OCI-LY7 (cell line): ENCODE data around the gene SPATA2. TPM values are rescaled to one million over a fixed set of nuclear protein-coding genes. Genes with fewer than 3 reads are reported as not detected.
A peak's percentile ranks its signal among the peaks of the same experiment; 100 is the strongest.

ENCODE experiments used
- BruUV-seq: library from RNA; stranded (reverse); fragments of 400-500 nt; replicated peaks from 2 replicates; lab custom pipeline; 2021; lab: Mats Ljungman, UMichigan
- CTCF ChIA-PET: fragments of 300-600 bp; sonication (Branson Sonifier 250); formaldehyde crosslinking; loops from one replicate; lab custom pipeline; 2022; ENCODE audit warnings: antibody characterized with exemption; ENCODE audit not compliant: unreplicated experiment; lab: Charles Lee
- POLR2A ChIA-PET: fragments of 300-600 bp; sonication (Branson Sonifier 250); formaldehyde crosslinking; loops from one replicate; lab custom pipeline; 2022; ENCODE audit warnings: antibody characterized with exemption; lab: Charles Lee
- DNase-seq: peaks from one replicate; pipeline ENCODE4 v3.0.0-alpha.2; 2015; ENCODE audit warnings: low spot score
- H2AFZ ChIP-seq: fragments of 200-600 bp; sonication (generic), shearing (Covaris generic); 2 replicates; pipeline ENCODE4 v1.6.1; 2014; ENCODE audit warnings: mild to moderate bottlenecking, antibody characterized with exemption, low read length, moderate library complexity
- H3K27ac ChIP-seq: fragments of 200-600 bp; sonication (generic); 2 replicates; pipeline ENCODE4 v1.5.1; 2014; ENCODE audit warnings: mixed run types, low read depth, mild to moderate bottlenecking, moderate library complexity, low read length, inconsistent platforms; ENCODE audit not compliant: poor library complexity, severe bottlenecking
- H3K36me3 ChIP-seq: fragments of 200-600 bp; sonication (generic); 2 replicates; pipeline ENCODE4 v1.6.1; 2014; ENCODE audit warnings: mild to moderate bottlenecking, antibody characterized with exemption, low read length, moderate library complexity, mixed read lengths; ENCODE audit not compliant: insufficient read depth
- H3K4me1 ChIP-seq: fragments of 200-600 bp; sonication (generic); 2 replicates; pipeline ENCODE4 v1.5.1; 2014; ENCODE audit warnings: mild to moderate bottlenecking, low read length; ENCODE audit not compliant: insufficient read depth, poor library complexity, severe bottlenecking
- H3K4me2 ChIP-seq: fragments of 200-600 bp; sonication (generic); 2 replicates; pipeline ENCODE4 v1.6.1; 2014; ENCODE audit warnings: mild to moderate bottlenecking, low read length
- H3K4me3 ChIP-seq: fragments of 200-600 bp; sonication (generic); 2 replicates; pipeline ENCODE4 v1.5.1; 2014; ENCODE audit warnings: mild to moderate bottlenecking, low read depth, low read length; ENCODE audit not compliant: poor library complexity, severe bottlenecking
- H3K79me2 ChIP-seq: fragments of 200-600 bp; sonication (generic); 2 replicates; pipeline ENCODE4 v1.6.1; 2016; ENCODE audit warnings: low read depth, mild to moderate bottlenecking, low read length, moderate library complexity, mixed read lengths; ENCODE audit not compliant: insufficient read depth
- H3K9me2 ChIP-seq: fragments of 200-600 bp; sonication (generic); 2 replicates; pipeline ENCODE4 v1.6.1; 2016; ENCODE audit warnings: mild to moderate bottlenecking, low read length, mixed read lengths; ENCODE audit not compliant: insufficient read depth
- H3K9me3 ChIP-seq: fragments of 200-600 bp; sonication (generic); 2 replicates; pipeline ENCODE4 v1.6.1; 2014; ENCODE audit warnings: mild to moderate bottlenecking, mixed run types, low read length, mixed read lengths
- H4K20me1 ChIP-seq: fragments of 200-600 bp; sonication (generic); 2 replicates; pipeline ENCODE4 v1.6.1; 2014; ENCODE audit warnings: mild to moderate bottlenecking, antibody characterized with exemption, low read length, moderate library complexity, mixed read lengths; ENCODE audit not compliant: insufficient read depth
- CTCF ChIP-seq: fragments of 200-600 bp; sonication (generic); conservative IDR thresholded peaks from 2 replicates; pipeline ENCODE4 v1.5.1; 2014; ENCODE audit warnings: mild to moderate bottlenecking, antibody characterized with exemption, low read length, moderate library complexity, mixed read lengths
- EZH2phosphoT487 ChIP-seq: fragments of 200-600 bp; sonication (generic); IDR thresholded peaks from 2 replicates; pipeline ENCODE4 v1.6.1; 2018; ENCODE audit warnings: low read depth, borderline replicate concordance, mild to moderate bottlenecking, mixed run types, antibody characterized with exemption, low read length, moderate library complexity, mixed read lengths
- intact Hi-C: fragments of 100-400 bp; cut with micrococcal nuclease; formaldehyde crosslinking; loops from one replicate; pipeline ENCODE4 v1.10.0; 2022; ENCODE audit not compliant: unreplicated experiment
- total RNA-seq, 2 experiments: library from RNA; depleted of rRNA in 1 of 2; stranded (reverse); fragments of >200 nt in 1 of 2; shearing (Covaris generic) in 1 of 2; gene quantifications; 2 replicates each; pipeline ENCODE4 v1.2.3, GENCODE V29; 2014 to 2022

Gene SPATA2
- total RNA-seq, 2 experiments from 2014 or later, result 3.9 to 8.1 TPM

- Histone ChIP-seq H2AFZ (no peak overlapping the region), H3K4me3 (peak overlapping the region; percentile 86), H3K4me1 (peaks cover 47% of the 10 kb centered on the region), H3K27ac (no peak overlapping the region), H4K20me1 (peaks cover 16% of the 10 kb centered on the region; the same call in 1 of the 2 replicates), H3K4me2 (peak overlapping the region; percentile 96), H3K9me3 (no peaks in the 10 kb centered on the region), H3K36me3 (peaks cover 41% of the 10 kb centered on the region), H3K79me2 (peaks cover 50% of the 10 kb centered on the region), H3K9me2 (no peaks in the 10 kb centered on the region)
- DNase-seq, result no peak
- CTCF ChIA-PET, result interaction anchor here (0.5 kb wide), 1 partner anchor 188 kb away, joined by 3 read pairs; no protein-coding TSS in a partner anchor
- BruUV-seq, result no TSS peak
- TF ChIP-seq EZH2phosphoT487 (no peak), CTCF (no peak)
- POLR2A ChIA-PET, result interaction anchor here (0.7 to 1.5 kb wide), 4 partner anchors 8 to 1209 kb away, joined by 3 to 4 read pairs (median 3); no protein-coding TSS in a partner anchor
- intact Hi-C loops, result loop anchor here (5.0 kb wide), 1 partner anchor 214 kb away; the partner anchor contains the start of gene PEDS1
These were observed 23.1 kb upstream of the SPATA2 start for GRCh38 chr20:49938173-49939163.

GRCh38 chr20:49937027-49937929 is 21.9 kb upstream of the SPATA2 start:
- CTCF ChIA-PET, result no interaction called here
- H3K79me2 ChIP-seq, result peaks cover 43% of the 10 kb centered on the region
- no peaks in the 10 kb centered on the region for H3K9me3 ChIP-seq
- intact Hi-C loops, result loop anchor here (5.0 kb wide), 1 partner anchor 215 kb away; the partner anchor contains the start of gene PEDS1
- H3K4me3 ChIP-seq, result peak overlapping the region; percentile 86
- H4K20me1 ChIP-seq, result peaks cover 16% of the 10 kb centered on the region; the same call in 1 of the 2 replicates
- no peak overlapping the region; the same call in 1 of the 2 replicates for H2AFZ ChIP-seq
- peaks cover 30% of the 10 kb centered on the region for H3K36me3 ChIP-seq
- no peaks in the 10 kb centered on the region for H3K9me2 ChIP-seq
- TF ChIP-seq EZH2phosphoT487, result no peak
- no peak for TF ChIP-seq CTCF
- POLR2A ChIA-PET, result interaction anchor here (0.5 to 1.5 kb wide), 6 partner anchors 14 to 1210 kb away, joined by 3 to 7 read pairs (median 3); no protein-coding TSS in a partner anchor
- no peak for DNase-seq
- H3K4me1 ChIP-seq, result peaks cover 52% of the 10 kb centered on the region
- TSS peak; percentile 61 for BruUV-seq
- peak overlapping the region; percentile 19 for H3K27ac ChIP-seq
- peak overlapping the region; percentile 96 for H3K4me2 ChIP-seq
